Epithelial cell of proximal tubule (primary cell): ENCODE data around the gene RBM33. TPM values are rescaled to one million over a fixed set of nuclear protein-coding genes. Genes with fewer than 3 reads are reported as not detected.

Experiments
- DNase-seq: peaks from one replicate; pipeline ENCODE4 v3.0.0-alpha.2; 2011; ENCODE audit warnings: low read depth
- H3K4me3 ChIP-seq: 2 replicates; pipeline ENCODE4 v1.5.1; 2011; ENCODE audit warnings: low read depth, mild to moderate bottlenecking, low read length
- CTCF ChIP-seq: conservative IDR thresholded peaks from 2 replicates; pipeline ENCODE4 v1.5.1; 2012; ENCODE audit warnings: low read depth, mild to moderate bottlenecking, low read length
- total RNA-seq: library from RNA; depleted of rRNA; stranded (reverse); fragments of >200 nt; gene quantifications from 2 replicates; pipeline ENCODE4 v1.2.3, GENCODE V29; 2015

Gene RBM33
- total RNA-seq, 1 donor from 2014 or later: 18.0 TPM

GRCh38 chr7:155722118-155722517 lies 77.7 kb downstream of the RBM33 start:
- H3K4me3 ChIP-seq: no peak overlapping the region
- no peak for DNase-seq
- no peak for TF ChIP-seq CTCF

- no peak for DNase-seq
- TF ChIP-seq CTCF: no peak
- H3K4me3 ChIP-seq: no peak overlapping the region
Measured at GRCh38 chr7:155722936-155723335, 78.5 kb downstream of the RBM33 start.

- no peak for DNase-seq
- peak; percentile 16 for TF ChIP-seq CTCF
- no peak overlapping the region for H3K4me3 ChIP-seq
Measured at GRCh38 chr7:155724327-155725005, 80.0 kb downstream of the RBM33 start.

- no peak overlapping the region for H3K4me3 ChIP-seq
- DNase-seq: no peak
- TF ChIP-seq CTCF: no peak
Measured at GRCh38 chr7:155725006-155725355, 80.5 kb downstream of the RBM33 start.

- no peak for DNase-seq
- TF ChIP-seq CTCF: no peak
- no peak overlapping the region for H3K4me3 ChIP-seq
Measured at GRCh38 chr7:155727616-155728015, 83.2 kb downstream of the RBM33 start.

- no peak overlapping the region for H3K4me3 ChIP-seq
- DNase-seq: no peak
- TF ChIP-seq CTCF: no peak
Measured at GRCh38 chr7:155728116-155728515, 83.7 kb downstream of the RBM33 start.

GRCh38 chr7:155729847-155730246 lies 85.4 kb downstream of the RBM33 start:
- DNase-seq: peak; percentile 43
- TF ChIP-seq CTCF: no peak
- H3K4me3 ChIP-seq: no peak overlapping the region
